AML-193 (cell line): ENCODE results near the gene SWAP70.

ENCODE experiments used
- DNase-seq, 2 experiments: peaks; one replicate each; lab custom pipeline; 2025; lab: John Stamatoyannopoulos, UW

Gene SWAP70

GRCh38 chr11:9651899-9652748 is 11.8 kb upstream of the SWAP70 start:
- no peak for DNase-seq

- no peak for DNase-seq
Observed at GRCh38 chr11:9653871-9654270, 10.0 kb upstream of the SWAP70 start.

- DNase-seq: no peak
Observed at GRCh38 chr11:9656864-9657263, 7.0 kb upstream of the SWAP70 start.

GRCh38 chr11:9657531-9657930 is 6.3 kb upstream of the SWAP70 start:
- DNase-seq: no peak

GRCh38 chr11:9660886-9661285 is 3.0 kb upstream of the SWAP70 start:
- no peak for DNase-seq

- DNase-seq: peak; percentile 66 to 76
Observed at GRCh38 chr11:9662273-9662672, 1.6 kb upstream of the SWAP70 start.

- peak in 1 of 2 experiments; percentile 36 for DNase-seq
Observed at GRCh38 chr11:9664276-9665171, 647 bp downstream of the SWAP70 start.

GRCh38 chr11:9665749-9666148 is 1.9 kb downstream of the SWAP70 start:
- no peak for DNase-seq

GRCh38 chr11:9669954-9670353 is 6.1 kb downstream of the SWAP70 start:
- DNase-seq: no peak

- DNase-seq: no peak
Observed at GRCh38 chr11:9672288-9672916, 8.5 kb downstream of the SWAP70 start.

GRCh38 chr11:9672918-9673317 is 9.0 kb downstream of the SWAP70 start:
- DNase-seq: no peak

- no peak for DNase-seq
Observed at GRCh38 chr11:9675691-9676090, 11.8 kb downstream of the SWAP70 start.

- DNase-seq: no peak
Observed at GRCh38 chr11:9677951-9678350, 14.1 kb downstream of the SWAP70 start.

GRCh38 chr11:9678576-9678975 is 14.7 kb downstream of the SWAP70 start:
- DNase-seq: no peak

- DNase-seq: no peak
Observed at GRCh38 chr11:9680028-9680427, 16.2 kb downstream of the SWAP70 start.

GRCh38 chr11:9681583-9682372 is 17.9 kb downstream of the SWAP70 start:
- no peak for DNase-seq

GRCh38 chr11:9687711-9688477 is 24.0 kb downstream of the SWAP70 start:
- no peak for DNase-seq

- DNase-seq: peak; percentile 56 to 71
Observed at GRCh38 chr11:9688716-9689511, 25.0 kb downstream of the SWAP70 start.

- no peak for DNase-seq
Observed at GRCh38 chr11:9689721-9690120, 25.8 kb downstream of the SWAP70 start.

- peak; percentile 65 to 67 for DNase-seq
Observed at GRCh38 chr11:9691865-9692264, 28.0 kb downstream of the SWAP70 start.
